CD4-positive, alpha-beta T cell (primary cell): ENCODE measurements around the gene EML4. TPM values are rescaled to one million over a fixed set of nuclear protein-coding genes. Genes with fewer than 3 reads are reported as not detected.

ENCODE experiments used
- ATAC-seq: fragments of 200-7000 bp; cut with Tn5 transposase; one replicate; pipeline ENCODE4 v1.10.0; 2022; ENCODE audit warnings: mild to moderate bottlenecking; ENCODE audit not compliant: poor library complexity
- CTCF ChIA-PET: fragments of 350-600 bp; sonication (Branson Sonifier 250); formaldehyde crosslinking; loops from one replicate; lab custom pipeline; 2021; ENCODE audit warnings: antibody characterized with exemption, inconsistent platforms; lab: Charles Lee
- POLR2A ChIA-PET: fragments of 350-600 bp; sonication (Branson Sonifier 250); formaldehyde crosslinking; loops from one replicate; lab custom pipeline; 2021; ENCODE audit warnings: antibody characterized with exemption, inconsistent platforms; lab: Charles Lee
- DNase-seq, 14 experiments: peaks; one replicate each; pipeline ENCODE4 v3.0.0-alpha.2; 2013 to 2020; ENCODE audit warnings: mixed read lengths in 2 of 14
- H3K27ac ChIP-seq, 2 donors: one replicate each; pipeline versions ENCODE4 v1.5.1 to v1.7.0; 2013; ENCODE audit warnings: low read length in 2 of 2, low read depth in 1 of 2, mild to moderate bottlenecking in 1 of 2
- H3K27me3 ChIP-seq, 2 experiments: 1 replicate in 1 of 2; 2 replicates in 1 of 2; pipeline versions ENCODE4 v1.6.1 to v1.7.0; 2013; ENCODE audit warnings: low read length in 2 of 2, control low read depth in 1 of 2, mild to moderate bottlenecking in 1 of 2, moderate library complexity in 1 of 2; ENCODE audit not compliant: insufficient read depth in 2 of 2, control insufficient read depth in 1 of 2
- H3K36me3 ChIP-seq: one replicate; pipeline ENCODE4 v1.6.1; 2013; ENCODE audit warnings: low read length, control low read depth; ENCODE audit not compliant: insufficient read depth
- H3K4me1 ChIP-seq: one replicate; pipeline ENCODE4 v1.6.1; 2013; ENCODE audit warnings: low read length, control low read depth; ENCODE audit not compliant: insufficient read depth
- H3K4me3 ChIP-seq: one replicate; pipeline ENCODE4 v1.5.1; 2013; ENCODE audit warnings: mild to moderate bottlenecking, low read length, moderate library complexity
- H3K9me3 ChIP-seq, 2 experiments: 1 replicate in 1 of 2; 2 replicates in 1 of 2; pipeline versions ENCODE4 v1.6.1 to v1.7.0; 2013; ENCODE audit warnings: low read length in 2 of 2, mild to moderate bottlenecking in 2 of 2, control low read depth in 1 of 2, moderate library complexity in 1 of 2; ENCODE audit not compliant: control insufficient read depth in 1 of 2, insufficient read depth in 1 of 2
- H3K27ac Mint-ChIP-seq: one replicate; pipeline ENCODE4 v1.8.0; 2020; ENCODE audit warnings: mixed read lengths
- H3K27me3 Mint-ChIP-seq: one replicate; pipeline ENCODE4 v1.8.0; 2021; ENCODE audit warnings: mixed read lengths
- H3K36me3 Mint-ChIP-seq: one replicate; pipeline ENCODE4 v1.8.0; 2021; ENCODE audit warnings: low read depth, mixed read lengths
- H3K4me1 Mint-ChIP-seq: one replicate; pipeline ENCODE4 v1.8.0; 2021; ENCODE audit warnings: low read depth, mixed read lengths
- H3K4me3 Mint-ChIP-seq: one replicate; pipeline ENCODE4 v1.8.0; 2020; ENCODE audit warnings: mild to moderate bottlenecking, mixed read lengths
- H3K9me3 Mint-ChIP-seq: one replicate; pipeline ENCODE4 v1.8.0; 2020; ENCODE audit warnings: mixed read lengths
- CTCF ChIP-seq: fragments of 200-600 bp; IDR thresholded peaks from one replicate; pipeline ENCODE4 v1.8.0; 2022; ENCODE audit warnings: antibody characterized with exemption, mild to moderate bottlenecking
- intact Hi-C, 2 experiments: fragments of 100-400 bp; cut with DNase I in 1 of 2; cut with micrococcal nuclease in 1 of 2; formaldehyde crosslinking; loops; one replicate each; pipeline versions ENCODE4 v1.15.1 to v1.9.0; 2023 to 2025; cut with DNase I, micrococcal nuclease
- total RNA-seq, 174 experiments: library from RNA in 2 of 174; stranded (reverse) in 2 of 174; gene quantifications; one replicate each; pipeline ENCODE4 v1.2.3 and lab custom pipeline; 2021 to 2026

EML4 gene
- total RNA-seq, 2 experiments from 2014 or later = 219 to 228 TPM

- TF ChIP-seq CTCF = no peak
- Histone ChIP-seq H3K4me3 (no peak overlapping the region), H3K27ac (no peak overlapping the region), H3K36me3 (no peaks in the 10 kb centered on the region), H3K27me3 (no peaks in the 10 kb centered on the region), H3K9me3 (no peaks in the 10 kb centered on the region), H3K4me1 (no peaks in the 10 kb centered on the region)
- Mint-ChIP-seq H3K4me1 (peaks cover 9% of the 10 kb centered on the region), H3K27ac (no peak overlapping the region), H3K9me3 (no peaks in the 10 kb centered on the region), H3K27me3 (no peaks in the 10 kb centered on the region), H3K4me3 (no peak overlapping the region), H3K36me3 (no peaks in the 10 kb centered on the region)
- CTCF ChIA-PET = interaction anchor here (0.7 kb wide), 1 partner anchor 982 kb away, joined by 3 read pairs; no protein-coding TSS in a partner anchor
- intact Hi-C loops = no loop called here
- no peak for DNase-seq
- ATAC-seq = no peak
- POLR2A ChIA-PET = no interaction called here
These were observed 202.7 kb downstream of the EML4 start for GRCh38 chr2:42371611-42372473.

GRCh38 chr2:42372474-42373200 is 203.5 kb downstream of the EML4 start:
- Mint-ChIP-seq H3K36me3 (no peaks in the 10 kb centered on the region), H3K4me3 (no peak overlapping the region), H3K9me3 (no peaks in the 10 kb centered on the region), H3K4me1 (peaks cover 7% of the 10 kb centered on the region), H3K27ac (no peak overlapping the region), H3K27me3 (no peaks in the 10 kb centered on the region)
- no peak for TF ChIP-seq CTCF
- CTCF ChIA-PET = no interaction called here
- Histone ChIP-seq H3K4me3 (no peak overlapping the region), H3K9me3 (no peaks in the 10 kb centered on the region), H3K36me3 (no peaks in the 10 kb centered on the region), H3K27ac (no peak overlapping the region), H3K4me1 (no peaks in the 10 kb centered on the region), H3K27me3 (no peaks in the 10 kb centered on the region)
- POLR2A ChIA-PET = interaction anchor here (0.6 kb wide), 1 partner anchor 114 kb away, joined by 3 read pairs; no protein-coding TSS in a partner anchor
- intact Hi-C loops = no loop called here
- no peak for DNase-seq
- ATAC-seq = no peak

GRCh38 chr2:42376758-42377157 is 207.6 kb downstream of the EML4 start:
- CTCF ChIA-PET = no interaction called here

More at GRCh38 chr2:42376758-42377157, 207.6 kb downstream of the EML4 start:
- no peak overlapping the region for H3K27ac ChIP-seq
- intact Hi-C loops = no loop called here
- H3K4me3 Mint-ChIP-seq = no peak overlapping the region
- H3K36me3 Mint-ChIP-seq = no peaks in the 10 kb centered on the region
- no peak overlapping the region for H3K27ac Mint-ChIP-seq
- H3K27me3 Mint-ChIP-seq = no peaks in the 10 kb centered on the region
- no peak for TF ChIP-seq CTCF
- DNase-seq (no peak), ATAC-seq (no peak)
- H3K9me3 Mint-ChIP-seq = no peaks in the 10 kb centered on the region
- H3K36me3 ChIP-seq = no peaks in the 10 kb centered on the region
- no peaks in the 10 kb centered on the region for H3K27me3 ChIP-seq
- H3K4me1 Mint-ChIP-seq = no peaks in the 10 kb centered on the region
- no peaks in the 10 kb centered on the region for H3K4me1 ChIP-seq
- POLR2A ChIA-PET = no interaction called here
- no peak overlapping the region for H3K4me3 ChIP-seq
- H3K9me3 ChIP-seq = no peaks in the 10 kb centered on the region
